ENCODE results near the gene GDF15.
A peak's percentile ranks its signal among the peaks of the same experiment; 100 is the strongest.

The GDF15 gene

GRCh38 chr19:18418483-18419194, 32.7 kb downstream of the GDF15 start:
- no peak for DNase-seq (ENCODE audit: low read depth in 2 of 2)

- DNase-seq (ENCODE audit: low read depth in 2 of 2) = peak; percentile 56 to 60
Measured at GRCh38 chr19:18419195-18419698, 33.3 kb downstream of the GDF15 start, which contains the start of gene SSBP4. Gene SSBP4, plus strand, starts transcription at chr19:18419398. Its CDS starts 251 bp downstream, at chr19:18419649.

- DNase-seq (ENCODE audit: low read depth in 2 of 2) = no peak
Measured at GRCh38 chr19:18419699-18420460, 33.9 kb downstream of the GDF15 start.

GRCh38 chr19:18420930-18421329, 35.0 kb downstream of the GDF15 start:
- no peak for DNase-seq (ENCODE audit: low read depth in 2 of 2)

- no peak for DNase-seq (ENCODE audit: low read depth in 2 of 2)
Measured at GRCh38 chr19:18421371-18421959, 35.5 kb downstream of the GDF15 start.

GRCh38 chr19:18422530-18423191, 36.7 kb downstream of the GDF15 start:
- no peak for DNase-seq (ENCODE audit: low read depth in 2 of 2)

- DNase-seq (ENCODE audit: low read depth in 2 of 2) = no peak
Measured at GRCh38 chr19:18423258-18424020, 37.5 kb downstream of the GDF15 start.

- no peak for DNase-seq (ENCODE audit: low read depth in 2 of 2)
Measured at GRCh38 chr19:18424122-18424889, 38.3 kb downstream of the GDF15 start.

- DNase-seq (ENCODE audit: low read depth in 2 of 2) = no peak
Measured at GRCh38 chr19:18424890-18425514, 39.0 kb downstream of the GDF15 start.

GRCh38 chr19:18425515-18426415, 39.8 kb downstream of the GDF15 start:
- no peak for DNase-seq (ENCODE audit: low read depth in 2 of 2)

- DNase-seq (ENCODE audit: low read depth in 2 of 2) = no peak
Measured at GRCh38 chr19:18426416-18426767, 40.4 kb downstream of the GDF15 start.

- DNase-seq (ENCODE audit: low read depth in 2 of 2) = no peak
Measured at GRCh38 chr19:18427080-18427742, 41.3 kb downstream of the GDF15 start.

- no peak for DNase-seq (ENCODE audit: low read depth in 2 of 2)
Measured at GRCh38 chr19:18427743-18428113, 41.8 kb downstream of the GDF15 start.

- DNase-seq (ENCODE audit: low read depth in 2 of 2) = no peak
Measured at GRCh38 chr19:18428173-18428786, 42.3 kb downstream of the GDF15 start.

GRCh38 chr19:18428787-18429674, 43.1 kb downstream of the GDF15 start:
- DNase-seq (ENCODE audit: low read depth in 2 of 2) = peak; percentile 62 to 73

- DNase-seq (ENCODE audit: low read depth in 2 of 2) = no peak
Measured at GRCh38 chr19:18429717-18430416, 43.9 kb downstream of the GDF15 start.
